T-helper 2 cell treated with Interferon-gamma antibody and Interleukin-4, amounts not matched to agents 100 ng/mL and 5 ng/mL, for 36 hours (primary cell): Measurements from ENCODE around the gene TIE1. TPM values are rescaled to one million over a fixed set of nuclear protein-coding genes. Genes with fewer than 3 reads are reported as not detected.

Experiments
- intact Hi-C: fragments of 100-400 bp; cut with micrococcal nuclease; formaldehyde crosslinking; loops from one replicate; pipeline ENCODE4 v1.15.1; 2023
- total RNA-seq: library from RNA; stranded (reverse); gene quantifications from 2 replicates; pipeline ENCODE4 v1.2.3, GENCODE V29; 2022

TIE1 gene
- total RNA-seq, 1 donor from 2014 or later = 0.27 TPM

GRCh38 chr1:43273708-43274107, 27.1 kb upstream of the TIE1 start:
- intact Hi-C loops = loop anchor here (1.0 kb wide), 1 partner anchor 85 kb away; the partner anchor contains the start of gene CDC20

GRCh38 chr1:43274125-43274803, 26.5 kb upstream of the TIE1 start:
- intact Hi-C loops = loop anchor here (1.0 kb wide), 1 partner anchor 84 kb away; the partner anchor contains the start of gene CDC20

GRCh38 chr1:43274804-43275180, 26.0 kb upstream of the TIE1 start:
- intact Hi-C loops = loop anchor here (1.0 kb wide), 1 partner anchor 84 kb away; the partner anchor contains the start of gene CDC20

GRCh38 chr1:43275826-43276620, 24.8 kb upstream of the TIE1 start:
- intact Hi-C loops = no loop called here

GRCh38 chr1:43276673-43277072, 24.1 kb upstream of the TIE1 start:
- intact Hi-C loops = no loop called here

- intact Hi-C loops = no loop called here
Observed at GRCh38 chr1:43277116-43277876, 23.5 kb upstream of the TIE1 start.

- intact Hi-C loops = no loop called here
Observed at GRCh38 chr1:43279161-43279560, 21.6 kb upstream of the TIE1 start.

- intact Hi-C loops = no loop called here
Observed at GRCh38 chr1:43279666-43280065, 21.1 kb upstream of the TIE1 start.

- intact Hi-C loops = no loop called here
Observed at GRCh38 chr1:43280692-43281091, 20.1 kb upstream of the TIE1 start.

GRCh38 chr1:43282220-43283195, 18.3 kb upstream of the TIE1 start:
- intact Hi-C loops = no loop called here

- intact Hi-C loops = no loop called here
Observed at GRCh38 chr1:43284065-43284464, 16.7 kb upstream of the TIE1 start.

- intact Hi-C loops = no loop called here
Observed at GRCh38 chr1:43284546-43285110, 16.2 kb upstream of the TIE1 start.

- intact Hi-C loops = no loop called here
Observed at GRCh38 chr1:43285269-43285990, 15.4 kb upstream of the TIE1 start, which contains the start of gene C1orf210. C1orf210 (minus strand) TSS chr1:43285581; CDS start chr1:43283270, 2,311 bp downstream.

- intact Hi-C loops = no loop called here
Observed at GRCh38 chr1:43286115-43286514, 14.7 kb upstream of the TIE1 start.

GRCh38 chr1:43286533-43286932, 14.2 kb upstream of the TIE1 start:
- intact Hi-C loops = no loop called here

GRCh38 chr1:43288058-43288784, 12.6 kb upstream of the TIE1 start:
- intact Hi-C loops = no loop called here

GRCh38 chr1:43288785-43289706, 11.7 kb upstream of the TIE1 start:
- intact Hi-C loops = no loop called here

GRCh38 chr1:43292216-43292615, 8.6 kb upstream of the TIE1 start:
- intact Hi-C loops = no loop called here
